ENCODE measurements around the gene INVS.

GRCh38 chr9:100346836-100347235 lies 247.8 kb downstream of the INVS start:
- TF ChIP-seq CTCF (IDR thresholded peaks at IDR 0.05), result no peak
- TF ChIP-seq POLR2AphosphoS5 (IDR thresholded peaks at IDR 0.05; ENCODE audit: insufficient read depth in 1 of 2, low read depth in 1 of 2), result no peak
